ENCODE data around the gene GPR150. TPM values are rescaled to one million over a fixed set of nuclear protein-coding genes. Genes with fewer than 3 reads are reported as not detected.

GPR150 gene
- total and polyA plus RNA-seq, 2 experiments from 2014 or later, result 0.10 to 0.21 TPM

GRCh38 chr5:95605786-95606185, 14.1 kb upstream of the GPR150 start:
- Histone ChIP-seq H3K27me3 (ENCODE audit: insufficient read depth) (no peaks in the 10 kb centered on the region), H3K4me3 (no peak overlapping the region), H3K4me2 (no peak overlapping the region), H3F3A (replicated peaks; ENCODE audit: low read depth) (no peaks in the 10 kb centered on the region), H2AFZ (no peak overlapping the region), H3K9me2 (ENCODE audit: insufficient read depth) (no peaks in the 10 kb centered on the region), H3K79me2 (replicated peaks; ENCODE audit: insufficient read depth) (no peaks in the 10 kb centered on the region), H3K27ac (ENCODE audit: low read depth) (no peak overlapping the region), H4K20me1 (replicated peaks; ENCODE audit: insufficient read depth) (no peaks in the 10 kb centered on the region), H3K36me3 (ENCODE audit: insufficient read depth) (no peaks in the 10 kb centered on the region), H3K4me1 (ENCODE audit: insufficient read depth) (no peaks in the 10 kb centered on the region)
- Mint-ChIP-seq H3K27ac (no peak overlapping the region), H3K4me3 (no peak overlapping the region), H3K27me3 (ENCODE audit: insufficient read depth, low read depth, poor library complexity) (peaks cover 2% of the 10 kb centered on the region), H3K36me3 (ENCODE audit: low read depth) (no peaks in the 10 kb centered on the region), H3K4me1 (no peaks in the 10 kb centered on the region), H3K9me3 (no peaks in the 10 kb centered on the region)
- no peak for DNase-seq (ENCODE audit: low spot score)
- no peak for ATAC-seq
- no peak for TF ChIP-seq NANOG (IDR thresholded peaks at IDR 0.05; ENCODE audit: borderline replicate concordance)
- no peak for TF ChIP-seq EZH2 (IDR thresholded peaks at IDR 0.05; ENCODE audit: low read depth, unreplicated experiment)
- TF ChIP-seq JUNB (IDR thresholded peaks at IDR 0.05; ENCODE audit: unreplicated experiment), result no peak
- no peak for TF ChIP-seq STAT1 (IDR thresholded peaks at IDR 0.05; ENCODE audit: unreplicated experiment)
- TF ChIP-seq, protein P1, sequence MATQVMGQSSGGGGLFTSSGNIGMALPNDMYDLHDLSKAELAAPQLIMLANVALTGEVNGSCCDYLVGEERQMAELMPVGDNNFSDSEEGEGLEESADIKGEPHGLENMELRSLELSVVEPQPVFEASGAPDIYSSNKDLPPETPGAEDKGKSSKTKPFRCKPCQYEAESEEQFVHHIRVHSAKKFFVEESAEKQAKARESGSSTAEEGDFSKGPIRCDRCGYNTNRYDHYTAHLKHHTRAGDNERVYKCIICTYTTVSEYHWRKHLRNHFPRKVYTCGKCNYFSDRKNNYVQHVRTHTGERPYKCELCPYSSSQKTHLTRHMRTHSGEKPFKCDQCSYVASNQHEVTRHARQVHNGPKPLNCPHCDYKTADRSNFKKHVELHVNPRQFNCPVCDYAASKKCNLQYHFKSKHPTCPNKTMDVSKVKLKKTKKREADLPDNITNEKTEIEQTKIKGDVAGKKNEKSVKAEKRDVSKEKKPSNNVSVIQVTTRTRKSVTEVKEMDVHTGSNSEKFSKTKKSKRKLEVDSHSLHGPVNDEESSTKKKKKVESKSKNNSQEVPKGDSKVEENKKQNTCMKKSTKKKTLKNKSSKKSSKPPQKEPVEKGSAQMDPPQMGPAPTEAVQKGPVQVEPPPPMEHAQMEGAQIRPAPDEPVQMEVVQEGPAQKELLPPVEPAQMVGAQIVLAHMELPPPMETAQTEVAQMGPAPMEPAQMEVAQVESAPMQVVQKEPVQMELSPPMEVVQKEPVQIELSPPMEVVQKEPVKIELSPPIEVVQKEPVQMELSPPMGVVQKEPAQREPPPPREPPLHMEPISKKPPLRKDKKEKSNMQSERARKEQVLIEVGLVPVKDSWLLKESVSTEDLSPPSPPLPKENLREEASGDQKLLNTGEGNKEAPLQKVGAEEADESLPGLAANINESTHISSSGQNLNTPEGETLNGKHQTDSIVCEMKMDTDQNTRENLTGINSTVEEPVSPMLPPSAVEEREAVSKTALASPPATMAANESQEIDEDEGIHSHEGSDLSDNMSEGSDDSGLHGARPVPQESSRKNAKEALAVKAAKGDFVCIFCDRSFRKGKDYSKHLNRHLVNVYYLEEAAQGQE (IDR thresholded peaks at IDR 0.05; ENCODE audit: unreplicated experiment), result no peak
- no peak for TF ChIP-seq ZNF114 (CRISPR knock-in tag; IDR thresholded peaks at IDR 0.05)
- TF ChIP-seq POLR2AphosphoS5 (IDR thresholded peaks at IDR 0.05; ENCODE audit: low read depth), result no peak
- TF ChIP-seq EZH2phosphoT487 (IDR thresholded peaks at IDR 0.05; ENCODE audit: unreplicated experiment), result no peak
- TF ChIP-seq ZNF331 (CRISPR knock-in tag; IDR thresholded peaks at IDR 0.05; ENCODE audit: low read depth), result no peak

- H4K20me1 ChIP-seq (replicated peaks; ENCODE audit: insufficient read depth), result no peaks in the 10 kb centered on the region
- TF ChIP-seq CREB1 (CRISPR knock-in tag; IDR thresholded peaks at IDR 0.05; ENCODE audit: low read depth) (no peak), NANOG (IDR thresholded peaks at IDR 0.05; ENCODE audit: borderline replicate concordance) (no peak), POLR2AphosphoS5 (IDR thresholded peaks at IDR 0.05; ENCODE audit: low read depth) (no peak), ZNF114 (CRISPR knock-in tag; IDR thresholded peaks at IDR 0.05) (no peak), EZH2phosphoT487 (IDR thresholded peaks at IDR 0.05; ENCODE audit: unreplicated experiment) (no peak), ZNF331 (CRISPR knock-in tag; IDR thresholded peaks at IDR 0.05; ENCODE audit: low read depth) (no peak)
- TF ChIP-seq, protein P2, sequence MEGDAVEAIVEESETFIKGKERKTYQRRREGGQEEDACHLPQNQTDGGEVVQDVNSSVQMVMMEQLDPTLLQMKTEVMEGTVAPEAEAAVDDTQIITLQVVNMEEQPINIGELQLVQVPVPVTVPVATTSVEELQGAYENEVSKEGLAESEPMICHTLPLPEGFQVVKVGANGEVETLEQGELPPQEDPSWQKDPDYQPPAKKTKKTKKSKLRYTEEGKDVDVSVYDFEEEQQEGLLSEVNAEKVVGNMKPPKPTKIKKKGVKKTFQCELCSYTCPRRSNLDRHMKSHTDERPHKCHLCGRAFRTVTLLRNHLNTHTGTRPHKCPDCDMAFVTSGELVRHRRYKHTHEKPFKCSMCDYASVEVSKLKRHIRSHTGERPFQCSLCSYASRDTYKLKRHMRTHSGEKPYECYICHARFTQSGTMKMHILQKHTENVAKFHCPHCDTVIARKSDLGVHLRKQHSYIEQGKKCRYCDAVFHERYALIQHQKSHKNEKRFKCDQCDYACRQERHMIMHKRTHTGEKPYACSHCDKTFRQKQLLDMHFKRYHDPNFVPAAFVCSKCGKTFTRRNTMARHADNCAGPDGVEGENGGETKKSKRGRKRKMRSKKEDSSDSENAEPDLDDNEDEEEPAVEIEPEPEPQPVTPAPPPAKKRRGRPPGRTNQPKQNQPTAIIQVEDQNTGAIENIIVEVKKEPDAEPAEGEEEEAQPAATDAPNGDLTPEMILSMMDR (conservative IDR thresholded peaks at IDR 0.05; ENCODE audit: low read depth in 2 of 2), result no peak
- no peaks in the 10 kb centered on the region for H3K27me3 ChIP-seq (ENCODE audit: insufficient read depth)
- H3F3A ChIP-seq (replicated peaks; ENCODE audit: low read depth), result no peaks in the 10 kb centered on the region
- H2AFZ ChIP-seq, result no peak overlapping the region
- ATAC-seq, result no peak
- no peak for DNase-seq (ENCODE audit: low spot score)
- Mint-ChIP-seq H3K9me3 (no peaks in the 10 kb centered on the region), H3K27me3 (ENCODE audit: insufficient read depth, low read depth, poor library complexity) (peaks cover 2% of the 10 kb centered on the region), H3K27ac (no peak overlapping the region), H3K36me3 (ENCODE audit: low read depth) (no peaks in the 10 kb centered on the region), H3K4me1 (no peaks in the 10 kb centered on the region), H3K4me3 (no peak overlapping the region)
- no peaks in the 10 kb centered on the region for H3K9me2 ChIP-seq (ENCODE audit: insufficient read depth)
- H3K27ac ChIP-seq (ENCODE audit: low read depth), result no peak overlapping the region
- H3K79me2 ChIP-seq (replicated peaks; ENCODE audit: insufficient read depth), result no peaks in the 10 kb centered on the region
- no peaks in the 10 kb centered on the region for H3K4me1 ChIP-seq (ENCODE audit: insufficient read depth)
- no peak overlapping the region for H3K4me3 ChIP-seq
- H3K36me3 ChIP-seq (ENCODE audit: insufficient read depth), result no peaks in the 10 kb centered on the region
- H3K4me2 ChIP-seq, result no peak overlapping the region
Observed at GRCh38 chr5:95606419-95606818, 13.5 kb upstream of the GPR150 start.
